Activated naive CD8-positive, alpha-beta T cell treated with anti-CD3 and anti-CD28 coated beads for 36 hours (primary cell): ENCODE measurements around the gene P4HB. TPM values are rescaled to one million over a fixed set of nuclear protein-coding genes. Genes with fewer than 3 reads are reported as not detected.

Experiments
- DNase-seq: peaks from one replicate; pipeline ENCODE4 v3.0.0; 2021
- H3K27ac Mint-ChIP-seq: one replicate; pipeline ENCODE4 v1.8.0; 2022; ENCODE audit warnings: mild to moderate bottlenecking, moderate library complexity, mixed read lengths
- H3K27me3 Mint-ChIP-seq: one replicate; pipeline ENCODE4 v1.8.0; 2022; ENCODE audit warnings: mild to moderate bottlenecking, mixed read lengths
- H3K36me3 Mint-ChIP-seq: one replicate; pipeline ENCODE4 v1.8.0; 2021; ENCODE audit warnings: mild to moderate bottlenecking, mixed read lengths
- H3K4me1 Mint-ChIP-seq: one replicate; pipeline ENCODE4 v1.8.0; 2021; ENCODE audit warnings: mixed read lengths
- H3K4me3 Mint-ChIP-seq: one replicate; pipeline ENCODE4 v1.8.0; 2022; ENCODE audit warnings: mild to moderate bottlenecking, moderate library complexity, mixed read lengths
- H3K9me3 Mint-ChIP-seq: one replicate; pipeline ENCODE4 v1.8.0; 2022; ENCODE audit warnings: mixed read lengths
- total RNA-seq, 2 experiments: library from RNA; stranded (reverse); gene quantifications; one replicate each; pipeline ENCODE4 v1.2.3, GENCODE V29; 2021

The P4HB gene
- total RNA-seq, 2 experiments from 2014 or later: 395 to 405 TPM

- DNase-seq: no peak
- Mint-ChIP-seq H3K27ac (no peak overlapping the region), H3K36me3 (no peaks in the 10 kb centered on the region), H3K27me3 (no peaks in the 10 kb centered on the region), H3K4me3 (no peak overlapping the region), H3K4me1 (no peaks in the 10 kb centered on the region), H3K9me3 (no peaks in the 10 kb centered on the region)
Observed at GRCh38 chr17:81794074-81794476, 66.3 kb downstream of the P4HB start.

Other genes with a start within 250 kb of the P4HB start
- gene NPLOC4, start 223.4 kb downstream of the P4HB start, total RNA-seq: 100 to 1,000 TPM; 103 TPM
- gene TSPAN10, start 223.3 kb downstream of the P4HB start, total RNA-seq: under 1 TPM; 0.19 to 0.26 TPM
- gene PDE6G, start 204.0 kb downstream of the P4HB start, total RNA-seq: 1 to 10 TPM; 8.6 to 9.1 TPM
- gene OXLD1, start 193.9 kb downstream of the P4HB start, total RNA-seq: 10 to 100 TPM; 53.0 to 56.1 TPM
- gene CCDC137, start 193.8 kb downstream of the P4HB start, total RNA-seq: 10 to 100 TPM; 54.8 to 63.3 TPM
- 10 to 100 TPM; 17.9 to 19.2 TPM for gene ARL16, start 176.7 kb downstream of the P4HB start, total RNA-seq
- gene HGS, start 176.5 kb downstream of the P4HB start, total RNA-seq: 100 to 1,000 TPM in 1 of 2 experiments, 10 to 100 TPM in 1; 99.3 to 107 TPM
- gene MRPL12, start 157.2 kb downstream of the P4HB start, total RNA-seq: 100 to 1,000 TPM; 211 to 227 TPM
- 10 to 100 TPM; 41.0 to 43.4 TPM for gene SLC25A10, start 148.3 kb downstream of the P4HB start, total RNA-seq
- gene GCGR, start 56.4 kb downstream of the P4HB start, total RNA-seq: not detected
- 10 to 100 TPM; 45.4 to 48.4 TPM for gene MCRIP1, start 27.2 kb downstream of the P4HB start, total RNA-seq
- not detected for gene PPP1R27, start 25.5 kb downstream of the P4HB start, total RNA-seq
- gene ARHGDIA, start 10.8 kb upstream of the P4HB start, total RNA-seq: 100 to 1,000 TPM; 556 to 594 TPM
- 100 to 1,000 TPM; 306 to 311 TPM for gene ALYREF, start 31.1 kb upstream of the P4HB start, total RNA-seq
- gene ANAPC11, start 31.2 kb upstream of the P4HB start, total RNA-seq: 100 to 1,000 TPM; 119 to 126 TPM
- gene NPB, start 41.7 kb upstream of the P4HB start, total RNA-seq: under 1 TPM in 1 of 2 experiments, not detected in 1; 0.47 TPM
- gene PCYT2, start 50.9 kb upstream of the P4HB start, total RNA-seq: 10 to 100 TPM; 20.8 to 21.4 TPM
- gene SIRT7, start 57.6 kb upstream of the P4HB start, total RNA-seq: 10 to 100 TPM; 27.3 to 30.1 TPM
- 10 to 100 TPM; 18.4 to 19.2 TPM for gene MAFG, start 67.2 kb upstream of the P4HB start, total RNA-seq
- 100 to 1,000 TPM; 158 to 169 TPM for gene PYCR1, start 76.8 kb upstream of the P4HB start, total RNA-seq
- not detected for gene MYADML2, start 86.7 kb upstream of the P4HB start, total RNA-seq
- gene NOTUM, start 100.7 kb upstream of the P4HB start, total RNA-seq: under 1 TPM; 0.19 to 0.36 TPM
- 10 to 100 TPM; 21.7 to 22.5 TPM for gene ASPSCR1, start 117.1 kb upstream of the P4HB start, total RNA-seq
- gene CENPX, start 162.3 kb upstream of the P4HB start, total RNA-seq: 100 to 1,000 TPM; 119 to 131 TPM
- gene LRRC45, start 162.8 kb upstream of the P4HB start, total RNA-seq: 10 to 100 TPM; 16.5 to 17.3 TPM
- gene RAC3, start 171.1 kb upstream of the P4HB start, total RNA-seq: 1 to 10 TPM; 4.7 to 5.1 TPM
- gene DCXR, start 177.2 kb upstream of the P4HB start, total RNA-seq: 100 to 1,000 TPM in 1 of 2 experiments, 10 to 100 TPM in 1; 93.3 to 104 TPM
- gene RFNG, start 191.3 kb upstream of the P4HB start, total RNA-seq: 10 to 100 TPM; 13.9 to 14.5 TPM
- gene GPS1, start 191.4 kb upstream of the P4HB start, total RNA-seq: 100 to 1,000 TPM in 1 of 2 experiments, 10 to 100 TPM in 1; 94.2 to 103 TPM
- 100 to 1,000 TPM; 175 to 190 TPM for gene DUS1L, start 205.3 kb upstream of the P4HB start, total RNA-seq
- gene FASN, start 237.7 kb upstream of the P4HB start, total RNA-seq: 100 to 1,000 TPM; 282 to 287 TPM